GM18870 (cell line): ENCODE results near the gene NRG2.

Experiments
- ATAC-seq: cut with Tn5 transposase; IDR thresholded peaks from one replicate; pipeline ENCODE4 v1.9.1; 2021; ENCODE audit warnings: moderate library complexity; ENCODE audit not compliant: unreplicated experiment

Gene NRG2

GRCh38 chr5:140013536-140013935, 29.6 kb downstream of the NRG2 start:
- ATAC-seq = no peak

DNA sequence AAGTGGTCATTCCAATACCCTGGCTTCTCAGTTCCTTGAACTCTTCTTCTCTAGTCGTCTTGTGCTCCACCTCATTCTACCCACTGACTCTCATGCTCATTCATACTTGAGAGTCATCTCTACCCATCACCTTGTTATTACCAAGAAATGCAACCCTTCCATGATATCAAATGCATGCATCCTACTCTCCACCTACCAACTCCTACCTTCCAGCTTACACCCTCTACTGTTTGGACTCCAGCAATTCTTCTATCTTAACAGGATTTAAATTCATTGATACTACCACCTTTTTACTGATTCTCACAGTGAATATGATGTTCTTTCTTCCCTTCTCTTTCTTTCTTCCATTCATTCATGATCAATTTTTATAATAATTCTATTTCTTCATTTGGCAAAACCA, 30.7 kb downstream of the NRG2 start:
- no peak for ATAC-seq

DNA sequence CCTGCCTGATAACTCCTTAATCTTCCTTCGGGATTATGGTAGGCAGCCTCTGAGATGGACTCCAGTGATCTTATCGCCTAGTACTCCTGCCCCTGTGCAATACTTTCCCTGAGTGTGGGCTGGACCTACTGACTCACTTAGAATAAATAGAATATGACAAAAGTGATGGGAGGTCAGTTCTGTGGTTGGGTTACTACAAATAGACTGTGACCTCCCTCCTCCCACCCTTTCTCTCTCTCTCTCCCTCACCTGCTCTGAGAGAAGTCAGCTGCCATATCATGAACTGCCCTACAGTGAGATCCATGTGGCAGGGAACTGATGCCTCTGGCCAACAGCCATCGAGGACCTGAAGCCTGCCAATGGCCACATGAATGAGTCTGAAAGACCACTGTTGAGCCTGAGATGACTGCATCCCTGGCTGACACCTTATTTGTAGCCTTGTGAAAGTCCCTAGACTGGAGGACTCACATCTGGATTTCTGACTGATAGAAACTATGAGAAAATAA, 31.7 kb downstream of the NRG2 start:
- peak; percentile 90 for ATAC-seq

GRCh38 chr5:140010798-140011197, 32.3 kb downstream of the NRG2 start:
- ATAC-seq = no peak

GRCh38 chr5:140007311-140007710, 35.8 kb downstream of the NRG2 start:
- ATAC-seq = no peak

DNA sequence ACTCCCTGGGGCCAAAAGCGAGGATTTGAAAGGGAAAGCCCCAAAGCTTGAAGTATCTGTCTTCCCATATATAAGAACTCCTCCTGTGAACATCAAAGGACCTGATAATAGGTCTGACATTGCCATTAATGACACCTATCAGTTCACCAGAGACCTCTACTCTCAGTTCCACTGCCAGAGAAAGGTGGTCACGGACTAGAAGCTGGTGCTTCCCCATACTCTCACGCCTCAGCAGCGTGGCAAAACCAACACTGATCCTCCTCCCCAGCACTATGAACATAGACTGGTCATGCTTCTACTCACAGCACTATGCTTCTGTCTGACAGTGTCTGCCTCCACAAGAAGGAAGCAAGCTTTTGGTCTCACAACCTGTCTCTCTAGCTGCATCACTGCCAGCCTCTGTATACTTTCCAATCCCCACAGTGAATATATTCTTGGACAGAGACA, 37.9 kb downstream of the NRG2 start:
- ATAC-seq = peak; percentile 97

GRCh38 chr5:140004174-140004573, 38.9 kb downstream of the NRG2 start:
- no peak for ATAC-seq

DNA sequence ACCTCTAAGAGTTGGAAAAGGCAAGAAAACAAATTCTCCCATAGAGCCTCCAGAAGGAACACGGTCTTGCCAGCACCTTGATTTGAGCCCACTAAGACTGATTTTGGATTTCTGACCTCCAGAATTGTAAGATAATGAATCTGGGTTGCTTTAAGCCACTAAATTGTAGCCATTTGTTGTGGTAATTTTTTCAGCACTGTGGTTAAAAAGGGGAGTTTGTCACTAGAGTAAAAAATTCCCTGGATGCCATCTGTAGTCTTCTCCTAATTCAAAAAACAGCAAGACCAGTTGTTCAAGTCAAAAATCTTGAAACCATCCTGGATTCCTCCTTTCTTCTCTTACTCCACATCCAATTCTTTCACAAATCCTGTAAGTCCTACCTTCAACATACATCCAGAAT, 39.6 kb downstream of the NRG2 start:
- no peak for ATAC-seq

GRCh38 chr5:140000332-140000731, 42.8 kb downstream of the NRG2 start:
- ATAC-seq = no peak

DNA sequence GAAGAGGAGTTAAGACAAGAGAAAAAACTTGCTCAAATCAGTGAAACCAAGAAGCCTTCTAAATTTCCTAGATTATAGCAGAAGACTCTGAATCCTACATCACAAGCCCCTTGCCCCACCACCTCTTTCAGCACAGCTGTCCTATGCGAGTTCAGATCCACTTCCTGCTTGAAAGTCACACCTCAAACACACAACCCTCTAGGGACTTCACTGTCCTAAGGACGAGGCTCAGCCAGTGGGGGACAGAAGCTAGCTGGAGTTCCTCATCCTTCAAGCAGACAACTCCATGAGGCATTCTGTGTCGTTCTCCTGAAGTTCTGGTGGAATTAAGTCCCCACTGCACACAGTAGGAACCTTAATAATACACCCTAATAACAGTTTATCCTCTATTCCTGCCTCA, 44.3 kb downstream of the NRG2 start:
- ATAC-seq = no peak

DNA sequence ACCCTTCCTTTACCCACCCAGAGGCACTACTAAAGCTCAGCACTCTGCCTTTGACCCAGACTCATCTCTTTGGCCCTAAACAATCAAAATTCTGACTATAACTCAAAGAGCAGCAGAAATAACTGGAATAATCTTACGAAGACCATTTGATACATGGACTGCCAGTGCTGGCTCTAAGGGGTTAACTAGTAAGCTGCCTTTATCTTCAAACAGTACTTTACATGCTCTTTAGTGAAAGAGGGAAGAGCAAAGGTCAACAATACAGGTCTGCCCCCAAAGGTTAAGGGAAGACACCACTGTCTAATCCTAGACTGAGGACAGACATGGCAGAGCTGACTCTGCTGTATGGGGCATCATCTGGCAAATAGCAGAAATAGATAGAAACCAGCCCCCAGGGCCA, 45.8 kb downstream of the NRG2 start:
- no peak for ATAC-seq

- no peak for ATAC-seq
Measured at GRCh38 chr5:139995929-139996328, 47.2 kb downstream of the NRG2 start.

DNA sequence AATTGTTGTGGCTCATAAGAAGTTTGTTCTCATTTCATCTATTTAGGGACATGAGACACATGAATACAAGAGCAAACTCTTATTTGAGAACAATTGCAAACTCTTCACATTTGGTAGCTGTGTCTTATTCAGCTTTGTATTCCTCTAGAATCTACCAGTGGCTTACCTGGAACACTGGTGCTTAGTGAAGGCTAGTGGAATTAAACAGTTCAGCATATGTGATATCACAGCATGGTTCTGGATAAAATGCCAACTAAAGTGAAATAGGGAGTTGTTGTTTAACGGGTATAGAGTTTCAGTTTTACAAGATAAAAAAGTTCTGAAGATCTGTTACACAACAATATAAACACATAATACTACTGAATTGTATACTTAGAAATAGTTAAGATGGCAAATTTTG, 48.9 kb downstream of the NRG2 start:
- no peak for ATAC-seq

- no peak for ATAC-seq
Measured at GRCh38 chr5:139985733-139986132, 57.4 kb downstream of the NRG2 start.

DNA sequence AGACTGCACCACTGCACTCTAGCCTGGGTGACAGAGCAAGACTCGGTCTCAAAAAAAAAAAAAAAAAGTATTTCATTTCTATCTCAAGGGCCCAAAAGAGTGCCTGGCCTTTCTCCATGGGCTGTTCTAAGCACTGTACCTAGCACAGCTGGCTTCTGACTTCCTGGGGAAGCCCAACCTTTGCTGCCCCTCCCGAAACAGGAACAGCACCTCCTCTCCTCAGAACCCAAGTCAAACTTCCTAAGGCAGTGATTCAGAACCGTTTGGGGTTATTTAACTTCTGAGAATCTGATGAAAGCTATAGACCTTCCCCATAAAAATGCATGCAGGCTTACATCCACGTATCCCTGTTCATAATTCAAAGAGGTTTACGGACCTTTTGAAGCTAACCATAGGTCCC, 57.8 kb downstream of the NRG2 start:
- ATAC-seq = no peak

- ATAC-seq = no peak
Measured at GRCh38 chr5:139984816-139985215, 58.3 kb downstream of the NRG2 start.

- ATAC-seq = no peak
Measured at GRCh38 chr5:139982975-139983240, 60.2 kb downstream of the NRG2 start.

- ATAC-seq = no peak
Measured at GRCh38 chr5:139982157-139982974, 60.7 kb downstream of the NRG2 start.

GRCh38 chr5:139980765-139981164, 62.3 kb downstream of the NRG2 start:
- ATAC-seq = no peak

DNA sequence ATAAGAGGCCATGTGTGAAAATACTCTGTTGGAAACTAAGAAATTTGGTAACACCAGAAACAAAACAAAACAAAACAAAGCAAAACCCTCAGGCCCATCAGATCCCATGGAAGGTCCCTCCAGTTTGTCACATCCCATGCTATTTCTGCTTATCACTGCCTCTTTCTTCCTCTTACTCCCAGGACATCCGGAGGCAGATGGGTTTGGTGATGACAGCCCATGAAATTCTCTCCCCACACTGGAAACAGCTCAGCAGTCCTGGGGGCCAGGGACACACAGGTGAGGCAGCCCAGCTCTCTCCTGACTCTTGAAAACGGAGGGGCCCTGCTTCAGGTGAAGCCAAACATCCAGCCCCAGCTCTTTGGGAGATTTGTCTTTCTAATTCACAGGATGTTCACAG, 63.2 kb downstream of the NRG2 start:
- no peak for ATAC-seq

GRCh38 chr5:139979518-139979917, 63.6 kb downstream of the NRG2 start:
- ATAC-seq = no peak

GRCh38 chr5:139976703-139977102, 66.4 kb downstream of the NRG2 start:
- no peak for ATAC-seq

DNA sequence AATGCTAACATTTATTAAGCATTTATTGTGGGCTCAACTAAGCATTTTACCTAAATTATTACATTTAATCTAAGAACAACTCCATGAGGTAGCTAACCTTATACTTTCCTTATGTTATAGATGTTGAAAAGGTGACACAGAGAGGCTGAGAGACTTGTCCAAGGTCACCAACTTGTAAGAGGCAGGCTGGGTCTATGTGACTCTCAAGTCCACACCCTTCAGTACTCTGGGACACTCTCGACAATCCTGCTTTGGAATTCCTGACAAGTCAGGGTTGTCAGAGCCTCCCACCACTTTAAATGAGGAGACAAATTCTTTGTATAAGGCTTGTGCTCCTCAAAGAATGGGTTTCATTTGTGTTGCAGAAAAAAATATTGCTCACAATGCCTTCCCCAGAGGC, 67.2 kb downstream of the NRG2 start:
- no peak for ATAC-seq
